NB4 (cell line): ENCODE data around the gene GPR176.

ENCODE experiments used
- CTCF ChIP-seq: IDR thresholded peaks from one replicate; pipeline ENCODE4 v1.5.1; 2012; ENCODE audit warnings: low read depth, low read length
- MAX ChIP-seq: IDR thresholded peaks from 2 replicates; pipeline ENCODE4 v1.6.1; 2011; ENCODE audit warnings: low read depth, low read length
- MYC ChIP-seq: IDR thresholded peaks from 2 replicates; pipeline ENCODE4 v1.6.1; 2011; ENCODE audit warnings: low read depth, low read length

GRCh38 chr15:39957481-39957880 is 37.4 kb upstream of the GPR176 start:
- no peak for TF ChIP-seq CTCF
- TF ChIP-seq MYC: no peak
- TF ChIP-seq MAX: no peak
